Activated naive CD8-positive, alpha-beta T cell treated with anti-CD3 and anti-CD28 coated beads for 36 hours (primary cell): Measurements from ENCODE around the gene CIART. TPM values are rescaled to one million over a fixed set of nuclear protein-coding genes. Genes with fewer than 3 reads are reported as not detected.
"Not testable (repeated sequence)": the region's sequence is repeated elsewhere in the genome, so short reads cannot be mapped to it uniquely, and the experiment has no call there.

Source experiments
- DNase-seq: peaks from one replicate; pipeline ENCODE4 v3.0.0; 2021
- H3K27ac Mint-ChIP-seq: one replicate; pipeline ENCODE4 v1.8.0; 2022; ENCODE audit warnings: mild to moderate bottlenecking, moderate library complexity, mixed read lengths
- H3K27me3 Mint-ChIP-seq: one replicate; pipeline ENCODE4 v1.8.0; 2022; ENCODE audit warnings: mild to moderate bottlenecking, mixed read lengths
- H3K36me3 Mint-ChIP-seq: one replicate; pipeline ENCODE4 v1.8.0; 2021; ENCODE audit warnings: mild to moderate bottlenecking, mixed read lengths
- H3K4me1 Mint-ChIP-seq: one replicate; pipeline ENCODE4 v1.8.0; 2021; ENCODE audit warnings: mixed read lengths
- H3K4me3 Mint-ChIP-seq: one replicate; pipeline ENCODE4 v1.8.0; 2022; ENCODE audit warnings: mild to moderate bottlenecking, moderate library complexity, mixed read lengths
- H3K9me3 Mint-ChIP-seq: one replicate; pipeline ENCODE4 v1.8.0; 2022; ENCODE audit warnings: mixed read lengths
- total RNA-seq, 2 experiments: library from RNA; stranded (reverse); gene quantifications; one replicate each; pipeline ENCODE4 v1.2.3, GENCODE V29; 2021

Gene CIART
- total RNA-seq, 2 experiments from 2014 or later, result 4.9 to 5.2 TPM

- Mint-ChIP-seq H3K36me3 (peaks cover 7% of the 10 kb centered on the region), H3K4me1 (peaks cover 27% of the 10 kb centered on the region), H3K9me3 (no peaks in the 10 kb centered on the region), H3K4me3 (no peak overlapping the region), H3K27me3 (peaks cover 4% of the 10 kb centered on the region), H3K27ac (no peak overlapping the region)
- DNase-seq, result no peak
These were observed 2.1 kb upstream of the CIART start for GRCh38 chr1:150280138-150280707.

GRCh38 chr1:150281221-150281757 lies 1.1 kb upstream of the CIART start:
- peaks cover 27% of the 10 kb centered on the region for H3K4me1 Mint-ChIP-seq
- DNase-seq, result peak; percentile 58
- H3K4me3 Mint-ChIP-seq, result peak overlapping the region; percentile 71
- H3K27ac Mint-ChIP-seq, result peak overlapping the region; percentile 44
- peaks cover 4% of the 10 kb centered on the region for H3K27me3 Mint-ChIP-seq
- peaks cover 7% of the 10 kb centered on the region for H3K36me3 Mint-ChIP-seq
- H3K9me3 Mint-ChIP-seq, result no peaks in the 10 kb centered on the region

- peaks cover 27% of the 10 kb centered on the region for H3K4me1 Mint-ChIP-seq
- H3K9me3 Mint-ChIP-seq, result no peaks in the 10 kb centered on the region
- H3K27me3 Mint-ChIP-seq, result peaks cover 4% of the 10 kb centered on the region
- peak overlapping the region; percentile 44 for H3K27ac Mint-ChIP-seq
- H3K36me3 Mint-ChIP-seq, result peaks cover 7% of the 10 kb centered on the region
- no peak for DNase-seq
- H3K4me3 Mint-ChIP-seq, result peak overlapping the region; percentile 71
These were observed 204 bp downstream of the CIART start for GRCh38 chr1:150282558-150282958.

- no peak for DNase-seq
- no peak overlapping the region for H3K27ac Mint-ChIP-seq
- H3K36me3 Mint-ChIP-seq, result peaks cover 7% of the 10 kb centered on the region
- H3K9me3 Mint-ChIP-seq, result no peaks in the 10 kb centered on the region
- H3K27me3 Mint-ChIP-seq, result peaks cover 4% of the 10 kb centered on the region
- peaks cover 27% of the 10 kb centered on the region for H3K4me1 Mint-ChIP-seq
- H3K4me3 Mint-ChIP-seq, result peak overlapping the region; percentile 29
These were observed 906 bp downstream of the CIART start for GRCh38 chr1:150283260-150283659.

GRCh38 chr1:150288382-150288781 lies 6.0 kb downstream of the CIART start:
- no peaks in the 10 kb centered on the region for H3K27me3 Mint-ChIP-seq
- DNase-seq, result no peak
- no peaks in the 10 kb centered on the region for H3K36me3 Mint-ChIP-seq
- no peak overlapping the region for H3K4me3 Mint-ChIP-seq
- no peaks in the 10 kb centered on the region for H3K9me3 Mint-ChIP-seq
- H3K27ac Mint-ChIP-seq, result no peak overlapping the region
- peaks cover 7% of the 10 kb centered on the region for H3K4me1 Mint-ChIP-seq

GRCh38 chr1:150288822-150289221 lies 6.5 kb downstream of the CIART start:
- H3K4me3 Mint-ChIP-seq, result no peak overlapping the region
- no peak for DNase-seq
- no peaks in the 10 kb centered on the region for H3K27me3 Mint-ChIP-seq
- H3K9me3 Mint-ChIP-seq, result no peaks in the 10 kb centered on the region
- H3K36me3 Mint-ChIP-seq, result no peaks in the 10 kb centered on the region
- peaks cover 9% of the 10 kb centered on the region for H3K4me1 Mint-ChIP-seq
- no peak overlapping the region for H3K27ac Mint-ChIP-seq

GRCh38 chr1:150293433-150294253 lies 11.3 kb downstream of the CIART start, which contains the start of gene MRPS21:
Gene MRPS21 (plus strand): TSS chr1:150293861. CDS start chr1:150294367, 506 bp downstream.
- peaks cover 22% of the 10 kb centered on the region for H3K36me3 Mint-ChIP-seq
- H3K4me1 Mint-ChIP-seq, result peaks cover 36% of the 10 kb centered on the region
- DNase-seq, result peak; percentile 90
- H3K27ac Mint-ChIP-seq, result peak within 1 kb of the TSS; percentile 98
- no peaks in the 10 kb centered on the region for H3K27me3 Mint-ChIP-seq
- peak within 1 kb of the TSS; percentile 92 for H3K4me3 Mint-ChIP-seq
- no peaks in the 10 kb centered on the region for H3K9me3 Mint-ChIP-seq

- Mint-ChIP-seq H3K36me3 (peaks cover 25% of the 10 kb centered on the region), H3K4me1 (peaks cover 36% of the 10 kb centered on the region), H3K27ac (peak overlapping the region; percentile 32), H3K9me3 (no peaks in the 10 kb centered on the region), H3K4me3 (peak overlapping the region; percentile 70), H3K27me3 (no peaks in the 10 kb centered on the region)
- no peak for DNase-seq
These were observed 13.1 kb downstream of the CIART start for GRCh38 chr1:150295476-150295875.

- peaks cover 32% of the 10 kb centered on the region for H3K36me3 Mint-ChIP-seq
- peaks cover 28% of the 10 kb centered on the region for H3K4me1 Mint-ChIP-seq
- no peak overlapping the region for H3K27ac Mint-ChIP-seq
- no peak overlapping the region for H3K4me3 Mint-ChIP-seq
- no peaks in the 10 kb centered on the region for H3K9me3 Mint-ChIP-seq
- no peak for DNase-seq
- H3K27me3 Mint-ChIP-seq, result no peaks in the 10 kb centered on the region
These were observed 17.4 kb downstream of the CIART start for GRCh38 chr1:150299716-150300115.

GRCh38 chr1:150302338-150302737 lies 20.0 kb downstream of the CIART start:
- Mint-ChIP-seq H3K27ac (no peak overlapping the region), H3K9me3 (no peaks in the 10 kb centered on the region), H3K4me3 (no peak overlapping the region), H3K27me3 (no peaks in the 10 kb centered on the region), H3K4me1 (peaks cover 11% of the 10 kb centered on the region), H3K36me3 (peaks cover 29% of the 10 kb centered on the region)
- no peak for DNase-seq

- H3K27ac Mint-ChIP-seq, result no peak overlapping the region
These were observed 20.5 kb downstream of the CIART start for GRCh38 chr1:150302902-150303301.

GRCh38 chr1:150308585-150308984 lies 26.2 kb downstream of the CIART start:
- H3K27me3 Mint-ChIP-seq, H3K4me1 Mint-ChIP-seq, DNase-seq, H3K9me3 Mint-ChIP-seq, H3K27ac Mint-ChIP-seq, H3K4me3 Mint-ChIP-seq: not testable (repeated sequence)
- H3K36me3 Mint-ChIP-seq, result peaks cover 22% of the 10 kb centered on the region

More at GRCh38 chr1:150302902-150303301, 20.5 kb downstream of the CIART start:
- Mint-ChIP-seq H3K4me3 (no peak overlapping the region), H3K4me1 (peaks cover 7% of the 10 kb centered on the region), H3K9me3 (no peaks in the 10 kb centered on the region), H3K27me3 (no peaks in the 10 kb centered on the region), H3K36me3 (peaks cover 30% of the 10 kb centered on the region)
- DNase-seq, result no peak

GRCh38 chr1:150309758-150310508 lies 27.6 kb downstream of the CIART start:
- Mint-ChIP-seq H3K4me3 (no peak overlapping the region), H3K27me3 (no peaks in the 10 kb centered on the region), H3K27ac (no peak overlapping the region), H3K36me3 (peaks cover 22% of the 10 kb centered on the region), H3K4me1 (no peaks in the 10 kb centered on the region), H3K9me3 (no peaks in the 10 kb centered on the region)
- no peak for DNase-seq

- no peaks in the 10 kb centered on the region for H3K27me3 Mint-ChIP-seq
- no peaks in the 10 kb centered on the region for H3K9me3 Mint-ChIP-seq
- no peak overlapping the region for H3K27ac Mint-ChIP-seq
- DNase-seq, result no peak
- no peak overlapping the region for H3K4me3 Mint-ChIP-seq
- no peaks in the 10 kb centered on the region for H3K4me1 Mint-ChIP-seq
- H3K36me3 Mint-ChIP-seq, result peaks cover 11% of the 10 kb centered on the region
These were observed 29.4 kb downstream of the CIART start for GRCh38 chr1:150311762-150312161.

GRCh38 chr1:150314691-150315090 lies 32.3 kb downstream of the CIART start:
- not testable (repeated sequence) for H3K27ac Mint-ChIP-seq, H3K36me3 Mint-ChIP-seq, H3K27me3 Mint-ChIP-seq, H3K4me3 Mint-ChIP-seq, H3K4me1 Mint-ChIP-seq, DNase-seq, H3K9me3 Mint-ChIP-seq
